ENCODE measurements around the gene SLCO1C1. TPM values are rescaled to one million over a fixed set of nuclear protein-coding genes. Genes with fewer than 3 reads are reported as not detected.

SLCO1C1 gene
- total and polyA plus RNA-seq, 2 of the 4 experiments (the other 2 are of a cell fraction) = not detected

- no peaks in the 10 kb centered on the region for H3K4me1 ChIP-seq (ENCODE audit: control insufficient read depth, insufficient read depth, low read length)
- H4K20me1 ChIP-seq (ENCODE audit: insufficient read depth, low read length) = no peaks in the 10 kb centered on the region
- DNase-seq = peak; percentile 60
- in situ Hi-C loops (cut with MboI; ENCODE audit: low sequenced_read_pairs) = loop anchor here (10.0 to 25.0 kb wide), 2 partner anchors 528 to 791 kb away; partner anchors contain the start of gene PYROXD1
- no peak overlapping the region for H2BK5ac ChIP-seq (ENCODE audit: low read depth, low read length, poor library complexity, severe bottlenecking)
- no peak overlapping the region for H2BK120ac ChIP-seq (ENCODE audit: low read depth, low read length)
- H3K56ac ChIP-seq (ENCODE audit: extremely low read depth, insufficient read depth, low read length) = no peak overlapping the region
- H2AFZ ChIP-seq (replicated peaks; ENCODE audit: low read length, poor library complexity) = no peak overlapping the region
- no peak overlapping the region for H4K91ac ChIP-seq (ENCODE audit: insufficient read depth, low read depth, low read length)
- H3K27ac ChIP-seq (ENCODE audit: insufficient read depth, low read length) = no peak overlapping the region
- H3K23ac ChIP-seq (ENCODE audit: low read depth, low read length) = no peak overlapping the region
- WGBS, 2 experiments (ENCODE audit: extremely low coverage in 2 of 2, insufficient read length in 1 of 2) = no CpG with 5 or more reads among the region's 3 CpGs
- intact Hi-C loops (cut with micrococcal nuclease) = loop anchor here (1.0 to 10.0 kb wide), 2 partner anchors 524 to 808 kb away; no protein-coding TSS in a partner anchor
- peaks cover 2% of the 10 kb centered on the region; the same call in 1 of the 2 replicates for H3K36me3 ChIP-seq (ENCODE audit: control insufficient read depth, insufficient read depth, low read length)
- no peak overlapping the region for H4K5ac ChIP-seq (ENCODE audit: low read depth, low read length)
- POLR2A ChIA-PET (ENCODE audit: unreplicated experiment) = no interaction called here
- no peak overlapping the region for H4K8ac ChIP-seq (ENCODE audit: low read depth in 2 of 2, low read length in 2 of 2)
- no peak overlapping the region for H2AK5ac ChIP-seq (ENCODE audit: low read depth, low read length)
- dilution Hi-C loops (cut with HindIII; ENCODE audit: low sequenced_read_pairs, unreplicated experiment) = no loop called here
- no peaks in the 10 kb centered on the region for H3K79me1 ChIP-seq (ENCODE audit: low read depth in 1 of 2, low read length in 2 of 2)
- CTCF ChIA-PET = no interaction called here
- no peak overlapping the region for H3K9ac ChIP-seq (ENCODE audit: low read depth, low read length)
- H3K9me3 ChIP-seq (ENCODE audit: control insufficient read depth, insufficient read depth, low read length) = no peaks in the 10 kb centered on the region
- no TSS peak for BruUV-seq (replicated peaks)
- H3K4ac ChIP-seq (ENCODE audit: low read depth, low read length) = no peak overlapping the region
- no peaks in the 10 kb centered on the region for H3K9me1 ChIP-seq (ENCODE audit: insufficient read depth, low read length)
- H3K14ac ChIP-seq (replicated peaks; ENCODE audit: low read depth, low read length) = no peak overlapping the region
- H3K4me3 ChIP-seq (ENCODE audit: insufficient read depth, low read depth, low read length) = no peak overlapping the region
- H2BK20ac ChIP-seq (ENCODE audit: low read depth, low read length) = no peak overlapping the region
- TF ChIP-seq USF2 (IDR thresholded peaks at IDR 0.05; ENCODE audit: low read depth, low read length) (no peak), ELK1 (IDR thresholded peaks at IDR 0.05; ENCODE audit: borderline replicate concordance, low read depth, low read length) (no peak), CHD1 (IDR thresholded peaks at IDR 0.05; ENCODE audit: low read depth, low read length) (no peak), CTCF (conservative IDR thresholded peaks at IDR 0.05; ENCODE audit: low read depth, low read length) (peak; percentile 65), SMC3 (IDR thresholded peaks at IDR 0.05; ENCODE audit: low read depth, low read length) (peak; percentile 39; the same call in 1 of the 2 replicates), RAD21 (IDR thresholded peaks at IDR 0.05; ENCODE audit: low read length) (peak; percentile 64), RCOR1 (IDR thresholded peaks at IDR 0.05; ENCODE audit: insufficient replicate concordance, low read length) (no peak), MAZ (IDR thresholded peaks at IDR 0.05; ENCODE audit: borderline replicate concordance, low read depth, low read length) (no peak), NFE2L2 (IDR thresholded peaks at IDR 0.05; ENCODE audit: low read depth, low read length) (no peak), CEBPB (IDR thresholded peaks at IDR 0.05; ENCODE audit: low read depth, low read length) (no peak), RFX5 (IDR thresholded peaks at IDR 0.05; ENCODE audit: low read depth, low read length) (no peak), MAFK (IDR thresholded peaks at IDR 0.05; ENCODE audit: low read depth, low read length) (no peak), BHLHE40 (IDR thresholded peaks at IDR 0.05; ENCODE audit: low read depth, low read length) (no peak)
- ATAC-seq (ENCODE audit: low read depth) = peak; percentile 85
- no peak overlapping the region for H2BK15ac ChIP-seq (ENCODE audit: low read depth, low read length)
- H3K4me2 ChIP-seq (ENCODE audit: low read depth, low read length) = no peak overlapping the region
- H2AK9ac ChIP-seq (replicated peaks; ENCODE audit: low read depth, low read length, poor library complexity) = no peak overlapping the region
- H3K27me3 ChIP-seq (ENCODE audit: control insufficient read depth, insufficient read depth, low read length) = no peaks in the 10 kb centered on the region
- no peak overlapping the region for H3K18ac ChIP-seq (ENCODE audit: low read depth, low read length)
These were observed 48.8 kb upstream of the SLCO1C1 start for GRCh38 chr12:20646239-20646827.

Data from IMR-90 (cell line).